GM23338 (cell line): ENCODE measurements around the gene TKFC.

Source experiments
- CTCF ChIP-seq, 2 experiments: fragments of 200-600 bp in 1 of 2; sonication (generic) in 1 of 2; conservative IDR thresholded peaks; 2 replicates each; pipeline versions ENCODE4 v1.5.1 to v1.6.1; 2016 to 2017; ENCODE audit warnings: antibody characterized with exemption in 2 of 2, low read depth in 2 of 2, mild to moderate bottlenecking in 2 of 2, moderate library complexity in 1 of 2
- EZH2phosphoT487 ChIP-seq: fragments of 200-600 bp; sonication (generic); IDR thresholded peaks from one replicate; pipeline ENCODE4 v1.8.1; 2018; ENCODE audit warnings: antibody characterized with exemption; ENCODE audit not compliant: unreplicated experiment
- NANOG ChIP-seq: IDR thresholded peaks from 2 replicates; pipeline ENCODE4 v1.6.1; 2016; ENCODE audit warnings: antibody characterized with exemption, borderline replicate concordance

- TF ChIP-seq NANOG (no peak), EZH2phosphoT487 (no peak), CTCF (conservative IDR thresholded peaks at IDR 0.05; ENCODE audit: low read depth in 2 of 2) (no peak)
These were observed 6.5 kb downstream of the TKFC start for GRCh38 chr11:61339490-61339878.
